Activated naive CD4-positive, alpha-beta T cell treated with anti-CD3 and anti-CD28 coated beads, Interleukin-2, amount 50 U/mL, for 24 hours (primary cell): ENCODE results near the gene DNTTIP2.
"Not testable (repeated sequence)": the region's sequence is repeated elsewhere in the genome, so short reads cannot be mapped to it uniquely, and the experiment has no call there.

Experiments used
- H3K27ac Mint-ChIP-seq: one replicate; pipeline ENCODE4 v1.8.0; 2021; ENCODE audit warnings: mild to moderate bottlenecking, mixed read lengths
- H3K27me3 Mint-ChIP-seq: one replicate; pipeline ENCODE4 v1.8.0; 2021; ENCODE audit warnings: mixed read lengths
- H3K36me3 Mint-ChIP-seq: one replicate; pipeline ENCODE4 v1.8.0; 2021; ENCODE audit warnings: mixed read lengths
- H3K4me1 Mint-ChIP-seq: one replicate; pipeline ENCODE4 v1.8.0; 2021; ENCODE audit warnings: mixed read lengths
- H3K4me3 Mint-ChIP-seq: one replicate; pipeline ENCODE4 v1.8.0; 2021; ENCODE audit warnings: mild to moderate bottlenecking, mixed read lengths
- H3K9me3 Mint-ChIP-seq: one replicate; pipeline ENCODE4 v1.8.0; 2021; ENCODE audit warnings: mixed read lengths

The DNTTIP2 gene

DNA sequence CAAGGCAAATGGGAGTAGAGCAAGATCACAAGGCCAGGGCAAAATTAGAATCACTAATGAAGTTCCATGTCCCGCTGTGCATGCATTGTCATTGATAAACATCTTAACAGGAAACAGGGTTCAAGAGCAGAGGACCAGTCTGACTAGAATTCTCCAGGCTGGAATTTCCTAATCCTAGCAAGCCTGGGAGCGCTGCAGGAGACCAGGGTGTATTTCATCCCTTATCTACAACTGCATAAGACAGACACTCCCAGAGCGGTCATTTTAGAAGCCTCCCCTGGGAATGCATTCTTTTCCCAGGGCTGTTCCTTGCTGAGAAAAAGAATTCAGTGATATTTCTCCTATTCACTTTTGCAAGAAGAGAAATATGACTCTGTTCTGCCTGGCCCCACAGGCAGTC, 45.7 kb downstream of the DNTTIP2 start:
- not testable (repeated sequence) for H3K27ac Mint-ChIP-seq, H3K4me1 Mint-ChIP-seq, H3K27me3 Mint-ChIP-seq, H3K4me3 Mint-ChIP-seq, H3K9me3 Mint-ChIP-seq
- H3K36me3 Mint-ChIP-seq: peaks cover 17% of the 10 kb centered on the region

DNA sequence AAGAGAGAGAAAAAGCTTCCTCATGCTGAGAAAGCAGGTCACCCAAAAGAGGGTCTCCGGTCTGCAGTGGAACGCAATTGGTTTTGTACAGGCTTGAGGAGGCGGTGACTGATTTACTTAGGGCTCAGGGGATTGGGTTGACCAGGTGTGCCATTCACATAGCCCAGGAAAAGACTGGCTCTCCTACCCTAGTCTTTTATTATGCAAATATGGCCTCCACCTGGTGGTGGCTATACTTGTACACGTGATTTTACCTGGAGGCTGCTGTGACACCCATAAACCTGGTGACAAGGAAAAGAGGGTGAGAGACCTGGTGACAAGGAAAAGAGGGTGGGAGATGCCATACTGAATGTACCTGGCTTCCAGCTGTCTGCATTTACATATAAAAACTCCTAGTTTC, 49.9 kb downstream of the DNTTIP2 start:
- Mint-ChIP-seq H3K36me3 (peaks cover 9% of the 10 kb centered on the region), H3K27me3 (peaks cover 1% of the 10 kb centered on the region), H3K4me1 (no peaks in the 10 kb centered on the region), H3K9me3 (peaks cover 3% of the 10 kb centered on the region), H3K27ac (no peak overlapping the region), H3K4me3 (no peak overlapping the region)

DNA sequence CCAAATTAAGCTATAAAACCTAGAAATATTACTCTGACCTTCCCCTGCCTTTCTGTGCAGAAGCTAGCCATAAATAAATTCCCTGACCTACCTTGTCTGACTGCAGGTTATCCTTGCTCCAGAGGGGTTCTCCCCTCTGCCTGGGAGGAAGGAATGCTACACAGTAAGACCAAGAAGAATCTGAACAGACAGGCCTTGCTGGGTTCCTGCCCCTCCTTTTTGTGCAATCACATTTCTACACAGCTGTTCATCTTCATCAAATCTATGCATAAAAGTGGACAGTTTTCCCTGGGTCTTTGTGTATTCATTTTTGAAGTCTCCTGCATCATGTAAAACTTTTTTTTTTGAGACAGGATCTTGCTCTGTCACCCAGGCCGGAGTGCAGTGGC, 50.6 kb downstream of the DNTTIP2 start:
- Mint-ChIP-seq H3K4me1 (no peaks in the 10 kb centered on the region), H3K27me3 (peaks cover 1% of the 10 kb centered on the region), H3K4me3 (no peak overlapping the region), H3K9me3 (no peaks in the 10 kb centered on the region), H3K36me3 (peaks cover 8% of the 10 kb centered on the region), H3K27ac (no peak overlapping the region)

DNA sequence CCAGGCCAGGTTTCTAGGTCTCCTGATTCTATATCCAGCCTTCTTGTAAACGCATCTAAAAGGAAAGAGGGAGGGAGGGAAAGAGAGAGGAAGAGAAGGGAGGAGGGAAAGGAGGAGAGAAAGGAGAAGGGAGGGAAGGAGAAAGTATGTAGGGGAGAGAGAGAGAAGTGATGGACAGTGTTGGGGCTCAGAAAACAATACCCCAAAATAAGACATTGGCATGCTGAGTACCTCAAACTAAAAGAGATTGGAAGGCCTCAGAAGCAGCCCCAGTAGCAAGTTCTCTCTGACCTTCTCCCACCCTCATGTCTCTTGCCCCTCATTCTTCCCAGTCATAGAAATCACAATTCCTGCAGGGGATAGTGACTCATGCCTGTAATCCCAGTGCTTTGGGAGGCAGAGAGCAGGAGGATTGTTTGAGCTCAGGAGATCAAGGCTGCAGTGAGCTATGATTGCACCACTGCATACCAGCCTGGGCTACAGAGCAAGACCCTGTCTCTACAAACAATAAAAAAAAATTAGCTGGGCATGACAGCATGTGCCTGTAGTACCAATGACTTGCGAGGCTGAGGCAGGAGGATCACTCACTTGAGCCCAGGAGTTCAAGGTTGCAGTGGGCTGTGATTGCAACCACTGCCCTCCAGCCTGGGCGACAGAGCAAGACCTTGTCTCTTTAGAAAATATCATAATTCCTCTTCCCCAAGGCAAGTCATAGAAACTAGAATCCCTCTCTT, 51.2 kb downstream of the DNTTIP2 start:
- no peak overlapping the region for H3K27ac Mint-ChIP-seq
- no peak overlapping the region for H3K4me3 Mint-ChIP-seq
- H3K9me3 Mint-ChIP-seq: no peaks in the 10 kb centered on the region
- H3K4me1 Mint-ChIP-seq: no peaks in the 10 kb centered on the region
- H3K36me3 Mint-ChIP-seq: peaks cover 4% of the 10 kb centered on the region
- peaks cover 1% of the 10 kb centered on the region for H3K27me3 Mint-ChIP-seq

DNA sequence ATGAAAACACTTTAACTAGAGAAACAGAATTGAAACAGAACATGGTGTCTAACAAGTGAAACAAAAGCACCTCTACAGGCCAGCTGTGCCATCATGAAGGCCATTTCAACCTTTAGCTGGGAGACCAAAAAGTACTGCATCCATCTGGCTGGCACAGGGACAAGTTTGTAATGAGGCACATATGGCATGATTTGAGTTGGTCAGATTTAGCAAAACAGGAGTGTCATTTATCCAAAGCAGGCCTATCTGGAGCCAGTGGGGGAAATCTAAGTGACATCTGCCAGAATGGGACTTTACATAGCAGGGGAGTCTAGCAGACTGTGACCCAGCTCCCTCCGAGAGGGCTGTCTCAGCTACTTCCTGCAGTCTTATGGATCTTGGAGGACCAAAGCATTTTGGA, 51.9 kb downstream of the DNTTIP2 start:
- Mint-ChIP-seq H3K4me3 (no peak overlapping the region), H3K27me3 (peaks cover 1% of the 10 kb centered on the region), H3K27ac (no peak overlapping the region), H3K9me3 (no peaks in the 10 kb centered on the region), H3K36me3 (peaks cover 2% of the 10 kb centered on the region), H3K4me1 (no peaks in the 10 kb centered on the region)

DNA sequence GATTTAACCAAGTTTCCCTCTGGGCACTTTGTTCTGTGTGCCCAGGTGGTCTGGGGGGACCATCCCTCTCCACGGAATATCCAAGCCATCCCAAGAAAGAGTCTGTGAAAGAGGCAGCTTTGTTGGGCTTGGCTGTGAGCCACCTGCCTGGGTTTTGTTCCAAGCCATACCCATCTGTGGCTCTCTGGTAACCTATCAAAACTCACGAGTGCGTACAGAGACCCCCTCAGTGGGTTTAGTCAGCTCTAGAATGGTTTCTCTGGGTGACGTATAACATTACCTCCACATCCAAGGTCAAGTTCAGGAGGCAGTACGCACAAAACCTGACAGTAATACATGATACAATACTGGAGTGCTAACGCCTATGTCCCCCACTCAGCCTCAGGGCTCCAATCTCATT, 54.2 kb downstream of the DNTTIP2 start:
- Mint-ChIP-seq H3K36me3 (no peaks in the 10 kb centered on the region), H3K4me3 (no peak overlapping the region), H3K4me1 (no peaks in the 10 kb centered on the region), H3K9me3 (no peaks in the 10 kb centered on the region), H3K27ac (no peak overlapping the region), H3K27me3 (peaks cover 1% of the 10 kb centered on the region)

DNA sequence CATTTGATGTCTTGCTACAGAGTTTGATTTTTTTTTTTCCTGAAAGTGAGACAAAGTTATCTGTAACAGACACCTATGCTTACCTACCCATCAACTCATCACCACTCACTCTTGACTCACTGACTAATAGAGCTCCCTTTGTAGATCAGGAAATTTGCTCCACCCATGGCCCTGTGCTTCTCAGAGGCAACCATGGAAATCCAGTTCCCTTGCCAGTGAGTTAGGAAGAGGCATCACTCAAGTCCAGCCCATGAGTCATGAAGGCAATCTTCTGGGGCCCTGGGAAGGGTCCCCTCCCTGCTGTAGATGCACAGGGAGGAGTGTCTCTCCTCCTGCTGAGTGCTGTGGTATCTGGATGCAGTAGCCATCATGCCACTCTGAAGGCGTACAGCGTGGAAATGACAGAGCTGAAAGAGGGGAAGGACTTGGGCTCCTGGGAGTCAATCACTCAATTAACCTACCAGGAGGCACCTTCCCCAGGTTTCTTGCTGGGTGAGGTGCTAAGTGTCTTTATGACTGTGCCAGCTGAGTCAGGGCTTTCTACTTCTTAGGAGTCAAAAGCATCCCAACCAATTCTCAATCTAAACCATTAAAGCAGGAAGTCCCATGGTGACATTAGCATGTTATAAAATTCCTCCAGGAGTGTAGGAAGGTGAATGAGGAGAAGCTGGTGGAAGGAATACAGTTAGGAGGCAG, 56.1 kb downstream of the DNTTIP2 start:
- H3K27me3 Mint-ChIP-seq: peaks cover 1% of the 10 kb centered on the region
- no peaks in the 10 kb centered on the region for H3K9me3 Mint-ChIP-seq
- H3K27ac Mint-ChIP-seq: no peak overlapping the region
- no peak overlapping the region for H3K4me3 Mint-ChIP-seq
- peaks cover 8% of the 10 kb centered on the region for H3K4me1 Mint-ChIP-seq
- no peaks in the 10 kb centered on the region for H3K36me3 Mint-ChIP-seq

DNA sequence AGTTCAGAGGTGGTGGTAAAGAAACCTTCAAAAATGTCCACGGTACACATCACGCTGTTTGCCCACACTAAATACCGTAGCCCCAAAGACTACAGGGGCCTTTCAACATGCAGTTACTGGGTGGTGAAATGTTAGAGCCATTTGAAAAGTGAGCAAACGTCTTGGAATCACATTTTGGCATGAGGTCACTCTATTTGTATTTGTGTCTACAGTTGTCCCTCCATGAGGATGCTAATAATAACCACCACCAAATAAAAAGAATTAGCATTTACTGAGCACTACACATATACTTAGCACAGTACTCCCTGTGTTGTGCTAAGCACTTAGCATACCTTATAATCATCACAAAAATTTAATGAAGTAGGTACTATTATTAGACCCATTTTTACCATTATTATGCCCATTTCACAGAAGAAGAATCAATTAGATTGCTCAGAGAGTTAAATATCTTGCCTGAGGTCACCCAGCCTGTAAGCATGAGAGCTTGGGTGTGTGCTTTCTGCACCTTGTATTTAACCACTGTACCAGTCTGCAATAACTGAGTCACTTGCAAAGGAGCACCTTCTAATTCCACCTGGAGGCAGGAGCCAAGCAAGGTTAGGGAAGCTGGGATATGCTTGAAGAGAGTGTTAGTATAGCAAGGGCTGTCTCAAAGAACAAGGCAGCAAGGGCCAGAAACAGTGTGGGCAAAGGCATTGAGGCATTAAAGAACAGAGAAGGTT, 57.4 kb downstream of the DNTTIP2 start:
- H3K27ac Mint-ChIP-seq: no peak overlapping the region
- peaks cover 21% of the 10 kb centered on the region for H3K4me1 Mint-ChIP-seq
- no peaks in the 10 kb centered on the region for H3K9me3 Mint-ChIP-seq
- no peak overlapping the region for H3K4me3 Mint-ChIP-seq
- peaks cover 1% of the 10 kb centered on the region for H3K27me3 Mint-ChIP-seq
- no peaks in the 10 kb centered on the region for H3K36me3 Mint-ChIP-seq

DNA sequence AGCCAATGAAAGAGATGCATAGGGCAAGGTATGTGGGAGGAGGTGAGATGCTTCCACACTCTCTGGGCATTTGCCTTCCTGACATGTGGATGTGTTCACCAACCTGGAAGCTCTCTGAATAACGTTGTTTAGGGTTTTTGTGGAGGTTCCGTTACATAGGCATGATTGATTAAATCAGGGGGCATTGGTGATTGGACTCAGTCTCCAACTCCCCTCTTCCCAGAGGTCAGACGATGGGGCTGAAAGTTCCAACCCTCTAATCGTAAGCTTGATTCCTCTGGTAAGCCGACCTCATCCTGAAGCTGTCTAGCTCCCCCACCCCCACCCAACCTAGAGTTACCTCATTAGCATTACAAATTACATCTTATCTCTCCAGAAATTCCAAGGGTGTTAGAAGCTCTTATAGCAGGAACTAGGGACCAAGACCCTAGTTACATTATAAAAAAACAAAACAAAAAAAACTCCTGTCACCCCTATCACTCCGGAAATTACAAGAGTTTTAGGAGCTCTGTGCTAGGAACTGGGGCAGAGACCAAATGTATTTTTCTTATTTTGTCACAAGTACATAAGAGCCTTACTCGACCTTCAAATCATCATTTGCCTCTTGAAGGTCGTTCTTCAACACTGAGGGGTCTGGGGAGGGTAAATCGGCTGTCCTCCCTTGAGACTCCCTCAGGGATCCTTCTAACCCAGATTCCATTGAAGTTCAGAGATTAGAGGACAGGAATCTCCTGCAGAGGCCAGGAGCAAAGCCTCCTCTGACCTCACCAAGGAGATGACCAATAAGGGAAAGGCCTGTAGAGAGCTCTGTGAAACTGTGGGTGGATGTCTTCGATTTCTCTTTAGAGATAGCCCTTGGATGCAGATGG, 58.2 kb downstream of the DNTTIP2 start:
- peaks cover 22% of the 10 kb centered on the region for H3K4me1 Mint-ChIP-seq
- no peaks in the 10 kb centered on the region for H3K36me3 Mint-ChIP-seq
- H3K27ac Mint-ChIP-seq: no peak overlapping the region
- peaks cover 1% of the 10 kb centered on the region for H3K27me3 Mint-ChIP-seq
- no peaks in the 10 kb centered on the region for H3K9me3 Mint-ChIP-seq
- H3K4me3 Mint-ChIP-seq: no peak overlapping the region

DNA sequence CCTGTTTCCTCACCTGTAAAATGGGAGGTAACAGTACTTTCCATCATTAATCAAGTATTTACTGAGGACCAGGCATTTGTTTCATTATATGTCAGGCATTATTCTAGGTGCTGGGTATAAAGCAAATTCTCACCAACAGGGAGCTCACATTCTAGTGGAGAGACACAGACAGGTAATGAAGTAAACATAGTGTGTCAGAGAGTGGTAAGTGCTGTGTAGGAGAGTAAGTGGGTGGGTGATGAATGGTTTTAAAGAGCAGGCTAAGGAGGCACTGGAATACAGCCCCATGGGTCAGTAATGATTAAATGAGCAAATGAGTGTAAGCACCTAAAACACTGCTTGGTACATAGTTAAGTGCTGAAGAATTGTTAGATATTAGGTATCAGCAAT, 60.4 kb downstream of the DNTTIP2 start:
- H3K4me1 Mint-ChIP-seq: peaks cover 22% of the 10 kb centered on the region
- no peaks in the 10 kb centered on the region for H3K9me3 Mint-ChIP-seq
- H3K27ac Mint-ChIP-seq: no peak overlapping the region
- H3K27me3 Mint-ChIP-seq: no peaks in the 10 kb centered on the region
- H3K4me3 Mint-ChIP-seq: no peak overlapping the region
- H3K36me3 Mint-ChIP-seq: no peaks in the 10 kb centered on the region

DNA sequence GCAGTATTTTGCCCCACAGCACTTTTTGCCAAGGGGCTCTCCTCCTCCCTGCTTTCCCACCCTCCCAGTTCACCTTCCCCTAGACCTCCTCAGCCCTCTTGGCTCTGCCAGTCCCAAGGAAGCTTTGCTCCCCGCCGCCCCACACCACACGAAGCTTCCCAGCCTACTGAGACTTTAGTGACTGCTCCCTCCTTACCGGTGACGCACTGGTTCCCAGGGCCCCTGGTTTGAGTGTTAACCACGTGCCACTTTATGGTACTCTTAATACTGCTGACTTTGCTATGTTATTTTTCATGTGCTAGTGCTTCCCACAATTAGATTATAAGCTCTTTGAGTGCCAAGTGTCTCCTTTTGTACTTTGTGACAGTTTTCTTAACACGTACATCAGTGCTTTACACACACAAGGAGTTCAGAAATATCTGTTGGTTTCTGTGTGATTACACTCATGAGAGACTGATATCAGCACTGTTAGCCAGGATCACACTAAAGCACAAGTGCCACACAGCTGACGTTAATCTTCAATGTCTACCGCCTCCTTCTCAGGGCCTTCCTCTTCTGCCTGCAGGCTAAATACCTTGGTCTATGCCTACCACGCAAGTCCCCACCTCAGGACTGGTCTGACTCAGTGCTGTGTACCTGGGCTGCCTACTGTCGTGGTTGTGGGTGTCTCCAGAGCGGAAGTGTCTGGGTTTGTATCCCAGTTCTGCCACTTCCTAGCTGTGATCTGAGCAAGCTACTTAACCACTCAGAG, 61.0 kb downstream of the DNTTIP2 start:
- H3K4me3 Mint-ChIP-seq: no peak overlapping the region
- no peaks in the 10 kb centered on the region for H3K36me3 Mint-ChIP-seq
- peaks cover 22% of the 10 kb centered on the region for H3K4me1 Mint-ChIP-seq
- no peak overlapping the region for H3K27ac Mint-ChIP-seq
- no peaks in the 10 kb centered on the region for H3K9me3 Mint-ChIP-seq
- no peaks in the 10 kb centered on the region for H3K27me3 Mint-ChIP-seq

DNA sequence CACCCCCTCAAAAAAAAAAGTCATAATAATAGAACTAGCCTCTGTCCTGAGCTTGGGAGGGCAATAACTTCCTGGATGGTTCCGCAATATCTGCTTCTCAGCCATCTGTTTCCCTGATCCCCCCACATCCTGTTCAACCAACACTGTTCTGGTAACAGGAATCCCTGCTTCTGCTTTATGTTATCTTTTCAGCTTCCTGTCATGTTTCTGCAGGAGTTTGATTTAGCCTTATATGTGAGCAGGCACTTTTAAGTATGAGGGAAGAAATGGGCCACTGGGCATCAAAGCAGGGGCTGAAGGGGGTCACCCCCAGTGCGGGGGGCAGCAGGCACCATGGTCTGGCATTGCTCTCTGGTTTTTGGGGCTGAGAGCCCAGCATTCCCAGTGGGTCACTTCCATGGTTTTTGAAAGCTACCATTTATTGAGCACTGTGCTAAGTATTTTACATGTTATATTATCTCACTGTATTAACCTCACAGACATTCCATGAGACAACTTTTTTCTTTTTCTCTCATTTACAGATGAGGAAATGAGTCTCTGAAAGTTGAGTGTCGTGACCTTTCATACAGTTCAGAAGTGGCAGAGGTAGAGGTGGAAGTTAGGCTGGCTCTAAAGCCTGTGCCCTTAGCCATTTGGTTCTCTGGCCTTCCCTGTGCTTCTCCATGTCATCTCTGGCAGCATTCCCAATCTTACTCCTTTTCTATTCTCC, 61.9 kb downstream of the DNTTIP2 start:
- Mint-ChIP-seq H3K36me3 (no peaks in the 10 kb centered on the region), H3K4me3 (no peak overlapping the region), H3K27ac (no peak overlapping the region), H3K9me3 (no peaks in the 10 kb centered on the region), H3K27me3 (no peaks in the 10 kb centered on the region), H3K4me1 (peaks cover 22% of the 10 kb centered on the region)
